CD4-positive, alpha-beta T cell treated with Interleukin-4 for 1 hour (primary cell): Measurements from ENCODE around the gene PIWIL4.

Source experiments
- DNase-seq, 2 donors: peaks; one replicate each; pipeline ENCODE4 v3.0.0-alpha.2; 2020 to 2022

Gene PIWIL4

DNA sequence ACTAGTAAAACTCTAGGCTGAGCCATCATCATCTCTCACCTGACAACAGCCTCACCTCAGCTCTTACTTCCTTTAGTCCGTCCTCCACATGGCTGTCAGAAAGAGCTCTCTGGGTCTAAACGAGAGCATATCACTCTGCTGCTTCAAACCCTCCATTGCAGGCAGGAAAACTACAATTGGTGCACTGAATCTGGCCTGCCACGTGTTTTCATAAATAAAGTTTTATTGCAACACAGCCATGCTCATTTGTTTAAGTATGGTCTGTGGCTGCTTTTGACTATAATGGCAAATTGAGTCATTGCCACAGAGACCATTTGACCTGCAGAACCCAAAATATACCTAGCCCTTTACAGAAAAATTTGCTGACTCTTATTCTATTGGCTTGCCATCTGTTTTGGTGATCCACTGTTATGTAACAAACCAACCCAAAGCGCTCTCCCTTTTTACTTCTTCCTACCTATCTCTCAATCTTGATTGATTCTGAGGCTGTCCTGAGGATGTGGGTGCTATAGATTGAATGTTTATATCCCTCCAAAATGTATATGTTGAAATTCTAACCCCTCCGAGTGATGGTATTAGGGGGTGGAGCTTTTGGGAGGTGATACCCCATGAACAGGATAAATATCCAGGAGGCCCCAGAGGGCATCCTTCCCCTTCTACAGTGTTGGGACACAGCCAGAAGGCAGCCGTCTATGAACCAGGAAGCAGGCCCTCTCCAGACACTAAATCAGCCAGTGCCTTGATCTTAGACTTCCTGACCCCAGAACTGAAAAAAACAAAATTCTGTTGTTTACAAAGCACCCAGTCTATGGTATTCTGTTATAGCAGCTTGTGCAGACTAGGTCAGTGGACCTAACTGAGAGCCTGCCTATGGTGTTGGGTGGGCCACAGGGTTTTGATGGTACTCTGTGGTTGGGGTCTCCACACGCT is 99.9 kb downstream of the PIWIL4 start:
- no peak for DNase-seq

DNA sequence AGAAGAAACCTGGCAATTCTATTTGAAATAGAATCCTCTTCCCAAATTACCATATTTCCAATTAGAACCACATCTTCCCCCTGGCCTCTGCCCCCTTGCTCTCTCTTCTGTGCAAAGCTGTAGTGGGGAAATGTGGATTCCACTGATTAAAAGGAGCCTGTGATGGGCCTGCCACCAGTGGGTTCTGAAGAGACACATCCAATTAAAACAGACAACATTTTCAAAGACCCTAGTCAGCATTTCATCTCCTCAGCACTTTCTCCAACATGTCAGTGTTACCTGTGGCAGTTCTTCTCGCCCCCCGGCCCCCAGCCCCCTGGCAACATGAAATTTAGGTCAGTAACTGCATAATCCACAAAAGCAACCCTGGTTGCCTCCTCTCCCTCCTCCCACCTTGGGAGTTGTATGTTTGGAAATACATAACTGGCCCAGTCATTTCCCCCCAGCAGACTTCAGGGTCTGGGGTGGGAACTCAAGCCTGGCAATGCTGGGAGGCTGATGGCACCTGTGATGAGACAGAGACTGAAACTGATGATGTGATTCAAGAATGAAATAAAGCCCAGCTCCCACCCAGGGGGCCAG is 101.1 kb downstream of the PIWIL4 start:
- no peak for DNase-seq

DNA sequence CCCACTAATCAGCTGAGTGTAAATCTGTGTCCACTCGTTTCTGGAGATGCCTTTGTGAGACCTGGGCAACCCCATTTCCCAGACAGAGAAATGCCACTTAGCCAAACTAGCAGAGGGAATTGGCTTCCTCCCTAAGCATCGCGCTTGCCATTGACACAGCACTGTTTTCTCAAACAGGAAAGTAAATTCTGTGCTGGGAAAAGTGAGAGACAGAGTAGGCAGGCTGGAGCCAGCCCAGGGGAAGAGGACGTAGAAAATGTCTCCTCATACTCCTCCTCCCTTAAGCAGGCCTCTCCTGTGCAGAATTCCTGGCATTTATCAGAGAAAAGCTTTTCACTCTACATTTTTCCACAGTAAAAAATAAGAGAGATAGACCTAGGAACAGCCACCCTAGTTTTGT is 101.9 kb downstream of the PIWIL4 start:
- no peak for DNase-seq
